Neural cell (in vitro differentiated cells): ENCODE results near the gene RYR3. TPM values are rescaled to one million over a fixed set of nuclear protein-coding genes. Genes with fewer than 3 reads are reported as not detected.

Experiments
- H2AFZ ChIP-seq: fragments of 200-600, 300-800 bp; sonication (generic), shearing (Covaris generic); 2 replicates; pipeline ENCODE4 v1.6.0; 2014; ENCODE audit warnings: low read depth, mild to moderate bottlenecking, antibody characterized with exemption, low read length, moderate library complexity
- H3F3A ChIP-seq: fragments of 200-600 bp; shearing (Covaris generic); 2 replicates; pipeline ENCODE4 v1.6.1; 2016; ENCODE audit warnings: mild to moderate bottlenecking, moderate library complexity, mixed read lengths, antibody characterized with exemption, low read length; ENCODE audit not compliant: insufficient read depth, poor library complexity, severe bottlenecking
- H3K27ac ChIP-seq: fragments of 200-600, 300-800 bp; sonication (generic), shearing (Covaris generic); 2 replicates; pipeline ENCODE4 v1.5.1; 2014; ENCODE audit warnings: mild to moderate bottlenecking, low read length, moderate library complexity
- H3K27me3 ChIP-seq: fragments of 300-800, 200-600 bp; sonication (generic), shearing (Covaris generic); 2 replicates; pipeline ENCODE4 v1.6.0; 2014; ENCODE audit warnings: mild to moderate bottlenecking, low read depth, low read length, moderate library complexity; ENCODE audit not compliant: insufficient read depth
- H3K36me3 ChIP-seq: fragments of 300-800, 200-600 bp; sonication (generic), shearing (Covaris generic); 2 replicates; pipeline ENCODE4 v1.5.1; 2014; ENCODE audit warnings: mild to moderate bottlenecking, antibody characterized with exemption, low read length, moderate library complexity; ENCODE audit not compliant: insufficient read depth
- H3K4me2 ChIP-seq: fragments of 300-800, 200-600 bp; sonication (generic), shearing (Covaris generic); 2 replicates; pipeline ENCODE4 v1.6.0; 2014; ENCODE audit warnings: mild to moderate bottlenecking, low read length
- H3K4me3 ChIP-seq: fragments of 300-800, 200-600 bp; sonication (generic), shearing (Covaris generic); 2 replicates; pipeline ENCODE4 v1.5.1; 2014; ENCODE audit warnings: mild to moderate bottlenecking, low read length, moderate library complexity
- H3K79me2 ChIP-seq: fragments of 200-600 bp; shearing (Covaris generic); replicated peaks from 2 replicates; pipeline ENCODE4 v1.6.0; 2014; ENCODE audit warnings: mild to moderate bottlenecking, low read length, moderate library complexity; ENCODE audit not compliant: insufficient read depth
- H3K9ac ChIP-seq: fragments of 300-800, 200-600 bp; sonication (generic), shearing (Covaris generic); 2 replicates; pipeline ENCODE4 v1.6.1; 2016; ENCODE audit warnings: mild to moderate bottlenecking, low read length, mixed read lengths
- H3K9me2 ChIP-seq: fragments of 200-600 bp; shearing (Covaris generic); 2 replicates; pipeline ENCODE4 v1.6.1; 2016; ENCODE audit warnings: mild to moderate bottlenecking, low read length, mixed read lengths; ENCODE audit not compliant: insufficient read depth
- H3K9me3 ChIP-seq: fragments of 200-600, 300-800 bp; sonication (generic), shearing (Covaris generic); 2 replicates; pipeline ENCODE4 v1.6.1; 2016; ENCODE audit warnings: mild to moderate bottlenecking, mixed run types, low read length, moderate library complexity, mixed read lengths
- H4K20me1 ChIP-seq: fragments of 200-600 bp; shearing (Covaris generic); 2 replicates; pipeline ENCODE4 v1.6.1; 2016; ENCODE audit warnings: mild to moderate bottlenecking, mixed run types; ENCODE audit not compliant: insufficient read depth
- CTCF ChIP-seq: fragments of 450-650 bp; IDR thresholded peaks from 2 replicates; pipeline ENCODE4 v1.5.1; 2014; ENCODE audit warnings: antibody characterized with exemption, mild to moderate bottlenecking, moderate library complexity; ENCODE audit not compliant: poor library complexity, severe bottlenecking
- EP300 ChIP-seq: fragments of 450-650 bp; conservative IDR thresholded peaks from 2 replicates; pipeline ENCODE4 v1.6.1; 2014; ENCODE audit warnings: antibody characterized with exemption, mild to moderate bottlenecking, moderate library complexity; ENCODE audit not compliant: poor library complexity, severe bottlenecking
- EZH2 ChIP-seq: fragments of 200-600, 300-800 bp; shearing (Covaris generic), sonication (generic); IDR thresholded peaks from 2 replicates; pipeline ENCODE4 v1.6.1; 2014; ENCODE audit warnings: antibody characterized with exemption, low read length, borderline replicate concordance, mild to moderate bottlenecking; ENCODE audit not compliant: insufficient read depth, poor library complexity, severe bottlenecking
- MXI1 ChIP-seq: fragments of 450-650 bp; conservative IDR thresholded peaks from 2 replicates; pipeline ENCODE4 v1.6.1; 2014; ENCODE audit warnings: antibody characterized with exemption, mild to moderate bottlenecking; ENCODE audit not compliant: poor library complexity, severe bottlenecking
- POLR2AphosphoS5 ChIP-seq: IDR thresholded peaks from 2 replicates; pipeline ENCODE4 v1.6.1; 2012
- RAD21 ChIP-seq: fragments of 450-650 bp; conservative IDR thresholded peaks from 2 replicates; pipeline ENCODE4 v1.6.1; 2014; ENCODE audit warnings: antibody characterized with exemption, mild to moderate bottlenecking, moderate library complexity
- REST ChIP-seq: IDR thresholded peaks from 2 replicates; pipeline ENCODE4 v1.6.1; 2012; ENCODE audit warnings: borderline replicate concordance
- SMC3 ChIP-seq: fragments of 450-650 bp; conservative IDR thresholded peaks from 2 replicates; pipeline ENCODE4 v1.6.1; 2014; ENCODE audit warnings: antibody characterized with exemption, mild to moderate bottlenecking, moderate library complexity; ENCODE audit not compliant: poor library complexity
- TAF1 ChIP-seq: IDR thresholded peaks from 2 replicates; pipeline ENCODE4 v1.6.1; 2012; ENCODE audit warnings: low read depth
- polyA plus RNA-seq: library from polyadenylated mRNA; depleted of rRNA; stranded (reverse); fragments of >200 nt; gene quantifications from 2 replicates; pipeline ENCODE4 v1.2.3, GENCODE V29; 2014

RYR3 gene
- polyA plus RNA-seq, 1 donor from 2014 or later: 12.6 TPM

GRCh38 chr15:33489335-33489734 is 178.6 kb downstream of the RYR3 start:
- H3K4me3 ChIP-seq: no peak overlapping the region
- no peak overlapping the region for H2AFZ ChIP-seq
- no peak overlapping the region for H3K4me2 ChIP-seq
- H3K27me3 ChIP-seq: no peaks in the 10 kb centered on the region
- H3K36me3 ChIP-seq: no peaks in the 10 kb centered on the region
- H3K9me3 ChIP-seq: no peaks in the 10 kb centered on the region
- TF ChIP-seq SMC3: no peak
- TF ChIP-seq REST: no peak
- no peak for TF ChIP-seq TAF1
- TF ChIP-seq EP300: no peak
- TF ChIP-seq POLR2AphosphoS5: no peak
- H3K9me2 ChIP-seq: no peaks in the 10 kb centered on the region
- no peak overlapping the region for H3K27ac ChIP-seq
- H3F3A ChIP-seq: no peaks in the 10 kb centered on the region
- H3K9ac ChIP-seq: no peak overlapping the region
- H4K20me1 ChIP-seq: no peaks in the 10 kb centered on the region
- no peaks in the 10 kb centered on the region for H3K79me2 ChIP-seq

- H3K9ac ChIP-seq: no peak overlapping the region
- no peaks in the 10 kb centered on the region for H3K9me3 ChIP-seq
- H3K27me3 ChIP-seq: no peaks in the 10 kb centered on the region
- H3K27ac ChIP-seq: no peak overlapping the region
- no peak overlapping the region for H2AFZ ChIP-seq
- no peak overlapping the region for H3K4me3 ChIP-seq
- TF ChIP-seq REST (no peak), EP300 (no peak), TAF1 (no peak)
- H3K4me2 ChIP-seq: no peak overlapping the region
- no peaks in the 10 kb centered on the region for H3K79me2 ChIP-seq
- H3K36me3 ChIP-seq: no peaks in the 10 kb centered on the region
- no peaks in the 10 kb centered on the region for H3F3A ChIP-seq
- H3K9me2 ChIP-seq: no peaks in the 10 kb centered on the region
- no peaks in the 10 kb centered on the region for H4K20me1 ChIP-seq
Observed at GRCh38 chr15:33490703-33491102, 179.9 kb downstream of the RYR3 start.

GRCh38 chr15:33492434-33493052 is 181.8 kb downstream of the RYR3 start:
- Histone ChIP-seq H3K9me3 (no peaks in the 10 kb centered on the region), H3K4me3 (no peak overlapping the region)

More at GRCh38 chr15:33492434-33493052, 181.8 kb downstream of the RYR3 start:
- Histone ChIP-seq H2AFZ (no peak overlapping the region), H3K27ac (no peak overlapping the region), H3F3A (no peaks in the 10 kb centered on the region), H3K79me2 (no peaks in the 10 kb centered on the region), H3K27me3 (no peaks in the 10 kb centered on the region), H3K4me2 (no peak overlapping the region), H4K20me1 (no peaks in the 10 kb centered on the region), H3K9ac (no peak overlapping the region), H3K9me2 (no peaks in the 10 kb centered on the region), H3K36me3 (no peaks in the 10 kb centered on the region)
- no peak for TF ChIP-seq SMC3
- TF ChIP-seq EP300: no peak
- no peak for TF ChIP-seq MXI1
- TF ChIP-seq REST: no peak
- no peak for TF ChIP-seq RAD21
- TF ChIP-seq POLR2AphosphoS5: no peak
- no peak for TF ChIP-seq TAF1
- no peak for TF ChIP-seq EZH2
- TF ChIP-seq CTCF: no peak
